OCI-LY1 (cell line): ENCODE results near the gene COX19.

Experiments used
- H2AFZ ChIP-seq: fragments of 200-600 bp; sonication (generic), shearing (Covaris generic); 2 replicates; pipeline ENCODE4 v1.6.0; 2014; ENCODE audit warnings: antibody characterized with exemption, mild to moderate bottlenecking, low read length
- H3F3A ChIP-seq: fragments of 200-600 bp; sonication (generic), shearing (Covaris generic); 2 replicates; pipeline ENCODE4 v1.6.0; 2014; ENCODE audit warnings: mild to moderate bottlenecking, antibody characterized with exemption, low read length, moderate library complexity; ENCODE audit not compliant: insufficient read depth
- H3K27ac ChIP-seq: fragments of 200-600 bp; sonication (generic); 2 replicates; pipeline ENCODE4 v1.5.1; 2014; ENCODE audit warnings: low read length, mixed run types, mild to moderate bottlenecking, low read depth; ENCODE audit not compliant: poor library complexity, severe bottlenecking
- H3K27me3 ChIP-seq: fragments of 200-600 bp; sonication (generic); 2 replicates; pipeline ENCODE4 v1.6.0; 2014; ENCODE audit warnings: antibody characterized with exemption, mild to moderate bottlenecking, low read length, moderate library complexity; ENCODE audit not compliant: insufficient read depth
- H3K36me3 ChIP-seq: fragments of 200-600 bp; sonication (generic); 2 replicates; pipeline ENCODE4 v1.6.1; 2014; ENCODE audit warnings: mild to moderate bottlenecking, antibody characterized with exemption, low read length, moderate library complexity, mixed read lengths; ENCODE audit not compliant: insufficient read depth
- H3K4me1 ChIP-seq: fragments of 200-600 bp; sonication (generic); 2 replicates; pipeline ENCODE4 v1.5.1; 2014; ENCODE audit warnings: mild to moderate bottlenecking, low read length, moderate library complexity; ENCODE audit not compliant: insufficient read depth, severe bottlenecking
- H3K4me2 ChIP-seq: fragments of 200-600 bp; sonication (generic), shearing (Covaris generic); 2 replicates; pipeline ENCODE4 v1.6.1; 2014; ENCODE audit warnings: low read length
- H3K4me3 ChIP-seq: fragments of 200-600 bp; sonication (generic); 2 replicates; pipeline ENCODE4 v1.5.1; 2014; ENCODE audit warnings: low read length, low read depth, mild to moderate bottlenecking, mixed read lengths; ENCODE audit not compliant: poor library complexity, severe bottlenecking
- H3K79me2 ChIP-seq: fragments of 200-600 bp; shearing (Covaris generic); 2 replicates; pipeline ENCODE4 v1.6.1; 2016; ENCODE audit warnings: mixed run types, low read length, mixed read lengths; ENCODE audit not compliant: insufficient read depth
- H3K9ac ChIP-seq: fragments of 200-600 bp; sonication (generic), shearing (Covaris generic); 2 replicates; pipeline ENCODE4 v1.6.1; 2014; ENCODE audit warnings: mild to moderate bottlenecking, low read length, mixed read lengths
- H3K9me2 ChIP-seq: fragments of 200-600 bp; sonication (generic), shearing (Covaris generic); 2 replicates; pipeline ENCODE4 v1.6.1; 2014; ENCODE audit warnings: low read depth, mild to moderate bottlenecking, low read length, mixed read lengths
- H3K9me3 ChIP-seq: fragments of 200-600 bp; shearing (Covaris generic); 2 replicates; pipeline ENCODE4 v1.6.1; 2014; ENCODE audit warnings: low read length, mixed read lengths
- H4K20me1 ChIP-seq: fragments of 200-600 bp; sonication (generic), shearing (Covaris generic); 2 replicates; pipeline ENCODE4 v1.6.0; 2016; ENCODE audit warnings: mild to moderate bottlenecking, low read length; ENCODE audit not compliant: insufficient read depth
- CTCF ChIP-seq: fragments of 200-600 bp; sonication (generic), shearing (Covaris generic); IDR thresholded peaks from 2 replicates; pipeline ENCODE4 v1.5.1; 2017; ENCODE audit warnings: mild to moderate bottlenecking, antibody characterized with exemption, low read length, moderate library complexity, mixed read lengths
- EZH2 ChIP-seq: fragments of 200-600 bp; sonication (generic), shearing (Covaris generic); IDR thresholded peaks from 2 replicates; pipeline ENCODE4 v1.8.0; 2017; ENCODE audit warnings: borderline replicate concordance, mixed run types, mild to moderate bottlenecking, antibody characterized with exemption, low read length, moderate library complexity, mixed read lengths

Gene COX19

DNA sequence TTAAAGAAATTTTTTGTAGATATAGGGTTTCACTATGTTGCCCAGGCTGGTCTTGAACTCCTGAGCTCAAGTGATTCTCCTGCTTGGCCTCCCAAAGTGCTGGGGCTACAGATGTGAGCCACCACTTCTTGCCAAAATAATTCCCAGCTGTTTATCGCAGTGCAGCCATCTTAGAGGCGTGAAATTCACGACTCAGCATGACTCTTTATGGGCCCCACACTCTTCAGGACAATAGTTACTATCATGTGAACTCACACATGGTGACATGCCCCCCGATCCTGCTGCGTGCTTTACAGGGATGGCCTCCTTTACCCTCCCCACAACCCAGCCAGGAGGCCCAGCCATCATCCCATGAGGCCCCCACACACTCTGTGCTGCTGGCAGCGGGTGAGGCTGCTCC, 4.6 kb downstream of the COX19 start:
- no peaks in the 10 kb centered on the region for H3K9me3 ChIP-seq
- H3F3A ChIP-seq, result no peaks in the 10 kb centered on the region
- no peaks in the 10 kb centered on the region; the same call in 1 of the 2 replicates for H4K20me1 ChIP-seq
- no peak overlapping the region for H3K9ac ChIP-seq
- no peak overlapping the region for H3K4me3 ChIP-seq
- no peak overlapping the region for H3K4me2 ChIP-seq
- peaks cover 10% of the 10 kb centered on the region for H3K79me2 ChIP-seq
- H3K27ac ChIP-seq, result no peak overlapping the region
- H2AFZ ChIP-seq, result no peak overlapping the region
- no peak for TF ChIP-seq EZH2
- no peak for TF ChIP-seq CTCF
- H3K27me3 ChIP-seq, result no peaks in the 10 kb centered on the region
- peaks cover 6% of the 10 kb centered on the region for H3K4me1 ChIP-seq
- no peaks in the 10 kb centered on the region for H3K9me2 ChIP-seq
- H3K36me3 ChIP-seq, result peaks cover 64% of the 10 kb centered on the region

DNA sequence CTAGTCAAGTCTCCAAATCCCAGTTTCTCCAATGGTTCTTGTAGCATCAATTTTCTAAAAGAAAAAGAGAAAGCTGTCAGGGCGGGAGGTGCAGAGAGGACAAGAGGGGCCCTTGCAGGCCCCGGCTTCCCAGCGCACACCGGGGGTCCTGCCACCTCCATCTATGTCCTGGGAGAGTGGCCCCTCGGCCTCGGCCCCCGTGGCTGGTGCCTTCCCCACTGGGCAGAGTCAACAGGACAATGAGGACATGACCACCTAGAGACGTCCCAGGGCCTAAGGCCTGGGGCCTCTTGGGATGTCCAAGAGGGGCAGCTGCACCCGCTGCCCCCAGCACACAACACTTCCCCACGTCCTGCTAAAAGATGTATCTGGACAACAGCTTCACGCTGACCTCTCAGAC, 5.9 kb downstream of the COX19 start:
- no peak overlapping the region for H3K9ac ChIP-seq
- H3K4me2 ChIP-seq, result no peak overlapping the region
- H3K79me2 ChIP-seq, result peaks cover 6% of the 10 kb centered on the region
- no peak for TF ChIP-seq CTCF
- H3K4me3 ChIP-seq, result no peak overlapping the region
- no peaks in the 10 kb centered on the region for H3K9me2 ChIP-seq
- H4K20me1 ChIP-seq, result no peaks in the 10 kb centered on the region; the same call in 1 of the 2 replicates
- H3K36me3 ChIP-seq, result peaks cover 64% of the 10 kb centered on the region
- no peak overlapping the region for H2AFZ ChIP-seq
- H3K9me3 ChIP-seq, result no peaks in the 10 kb centered on the region
- H3K27ac ChIP-seq, result no peak overlapping the region
- H3K4me1 ChIP-seq, result peaks cover 5% of the 10 kb centered on the region
- peaks cover 6% of the 10 kb centered on the region; the same call in 1 of the 2 replicates for H3K27me3 ChIP-seq
- no peaks in the 10 kb centered on the region for H3F3A ChIP-seq

DNA sequence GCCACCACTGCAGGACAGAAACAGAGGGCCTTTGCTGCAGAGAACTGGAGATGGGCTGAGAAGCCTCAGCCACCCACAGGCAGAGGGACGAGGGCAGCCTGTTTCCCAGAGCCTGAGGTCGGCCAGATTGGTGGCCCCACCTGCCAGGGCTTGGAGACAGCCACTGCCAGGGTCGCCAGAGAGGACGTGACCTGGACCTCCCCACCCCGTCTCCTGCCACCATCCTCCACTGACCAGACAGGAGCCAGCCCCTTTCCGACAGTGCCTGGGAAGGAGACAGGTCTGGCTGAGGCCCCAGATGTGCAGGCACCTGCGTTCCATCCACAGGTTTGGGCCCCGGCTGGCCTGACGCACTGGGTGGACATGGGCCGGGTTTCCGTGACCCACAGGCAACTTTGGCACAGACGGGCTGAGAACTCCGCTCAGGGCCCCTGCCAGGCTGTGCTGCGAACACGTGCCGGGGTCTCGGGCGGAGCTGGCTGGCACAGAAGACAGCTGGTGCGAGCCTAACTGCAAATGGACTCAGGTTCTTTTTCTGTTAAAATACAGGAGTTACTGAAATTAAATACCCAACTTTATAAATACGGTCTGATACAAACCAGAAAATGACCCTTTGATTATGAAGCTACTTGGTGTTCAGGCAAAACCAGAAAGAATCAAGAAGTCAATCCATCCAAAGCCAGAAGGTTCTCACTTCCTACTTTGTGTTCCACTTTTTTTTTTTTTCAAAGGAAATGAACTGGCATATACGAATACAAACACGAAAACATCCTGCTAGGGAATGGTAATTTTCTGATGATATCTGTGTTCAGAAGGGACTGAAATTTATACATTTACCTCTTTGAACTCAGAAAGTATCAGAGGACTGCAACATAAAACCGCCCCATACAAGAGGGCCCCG, 6.9 kb downstream of the COX19 start:
- Histone ChIP-seq H3K79me2 (no peaks in the 10 kb centered on the region), H3K27me3 (peaks cover 14% of the 10 kb centered on the region)

More for the DNA sequence above, 6.9 kb downstream of the COX19 start:
- no peaks in the 10 kb centered on the region; the same call in 1 of the 2 replicates for H4K20me1 ChIP-seq
- TF ChIP-seq CTCF, result no peak
- no peak for TF ChIP-seq EZH2
- no peak overlapping the region for H3K4me2 ChIP-seq
- no peaks in the 10 kb centered on the region for H3K9me3 ChIP-seq
- H2AFZ ChIP-seq, result no peak overlapping the region
- H3K9ac ChIP-seq, result no peak overlapping the region
- no peaks in the 10 kb centered on the region for H3K9me2 ChIP-seq
- no peak overlapping the region for H3K27ac ChIP-seq
- H3K4me3 ChIP-seq, result no peak overlapping the region
- H3F3A ChIP-seq, result no peaks in the 10 kb centered on the region
- H3K36me3 ChIP-seq, result peaks cover 64% of the 10 kb centered on the region
- H3K4me1 ChIP-seq, result no peaks in the 10 kb centered on the region
